ENCODE results near the gene RUVBL1.
A peak's percentile ranks its signal among the peaks of the same experiment; 100 is the strongest.

RUVBL1 gene

GRCh38 chr3:128068156-128068620 lies 55.4 kb downstream of the RUVBL1 start:
- DNase-seq (ENCODE audit: low spot score) = no peak

DNA sequence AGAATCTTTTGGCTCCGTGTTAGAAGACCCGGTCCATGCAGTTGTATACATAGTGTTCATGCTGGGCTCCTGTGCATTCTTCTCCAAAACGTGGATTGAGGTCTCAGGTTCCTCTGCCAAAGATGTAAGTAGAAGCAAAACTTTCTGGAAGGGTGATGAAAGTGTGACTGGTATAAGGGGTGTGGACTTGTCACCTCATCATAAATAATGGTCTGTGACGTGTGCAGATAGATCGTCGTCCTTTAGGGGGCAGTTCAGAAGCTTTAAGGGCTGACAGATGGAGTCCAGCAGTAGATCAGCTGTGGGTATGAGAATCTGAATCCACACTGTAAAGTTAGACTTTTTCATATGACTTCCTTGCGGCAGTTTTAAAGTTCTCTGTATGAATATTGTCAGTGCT lies 56.1 kb downstream of the RUVBL1 start:
- DNase-seq (ENCODE audit: low spot score) = no peak

- DNase-seq (ENCODE audit: low spot score) = no peak
Measured at GRCh38 chr3:128066676-128067075, 56.9 kb downstream of the RUVBL1 start.

DNA sequence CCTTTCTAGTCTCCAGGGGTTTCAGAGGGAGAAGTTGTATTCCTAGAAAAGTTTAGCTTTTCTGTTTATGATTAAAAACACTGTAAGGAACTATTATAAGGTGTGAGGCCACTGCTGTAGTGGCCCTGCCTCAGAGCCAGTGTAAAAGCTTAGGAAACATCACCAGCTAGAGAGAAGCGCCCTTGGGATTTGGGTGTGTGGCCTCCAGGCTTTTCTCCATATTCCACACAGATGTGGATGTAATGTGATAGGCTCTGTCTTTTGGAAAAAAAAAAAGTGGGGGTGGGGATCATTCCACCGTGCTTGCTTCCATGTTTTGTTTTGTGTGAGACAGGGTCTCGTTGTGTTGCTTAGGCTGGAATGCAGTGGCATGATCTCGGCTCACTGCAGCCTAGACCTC lies 57.5 kb downstream of the RUVBL1 start:
- no peak for DNase-seq (ENCODE audit: low spot score)

DNA sequence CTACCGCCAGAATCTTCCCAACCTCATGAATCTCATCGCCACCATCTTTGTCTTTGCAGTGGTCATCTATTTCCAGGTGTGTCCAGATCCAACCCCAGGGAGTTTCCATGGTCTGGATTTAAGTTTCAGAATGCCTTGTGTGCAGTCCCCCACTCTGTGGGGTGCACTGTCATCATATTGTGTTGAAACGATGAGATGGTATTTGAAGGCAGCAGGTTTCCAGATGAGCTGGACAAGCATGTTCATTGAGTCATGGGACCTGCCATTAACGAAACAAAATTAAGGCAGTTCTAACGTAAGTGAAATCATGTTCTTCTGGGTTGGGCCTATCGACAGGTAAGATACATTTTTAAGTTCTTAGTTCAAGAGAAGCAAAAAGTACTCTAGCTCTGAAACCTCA lies 58.6 kb downstream of the RUVBL1 start:
- no peak for DNase-seq (ENCODE audit: low spot score)

DNA sequence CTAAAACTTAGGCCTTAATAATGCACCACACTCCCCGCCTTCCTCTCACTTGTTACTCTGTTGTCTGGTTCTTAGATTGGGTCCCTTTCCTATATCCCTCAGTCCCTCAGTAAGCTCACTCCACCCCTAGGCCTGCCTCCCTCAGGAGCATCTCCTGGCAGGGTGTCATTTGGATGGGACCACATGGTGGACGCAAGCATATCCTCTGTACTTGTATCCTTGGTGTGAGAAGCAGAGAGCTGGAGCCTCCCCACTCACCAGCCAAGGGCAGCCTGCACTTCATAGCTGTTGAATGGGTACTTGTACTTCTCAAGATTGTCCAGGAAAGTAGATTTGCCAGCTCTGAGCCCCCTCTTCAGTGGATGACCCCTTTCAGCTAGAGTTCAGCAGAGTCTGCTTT lies 59.7 kb downstream of the RUVBL1 start:
- no peak for DNase-seq (ENCODE audit: low spot score)

GRCh38 chr3:128062033-128062745 lies 61.4 kb downstream of the RUVBL1 start:
- peak; percentile 49 for DNase-seq (ENCODE audit: low spot score)

- no peak for DNase-seq (ENCODE audit: low spot score)
Measured at GRCh38 chr3:128060473-128061381, 62.9 kb downstream of the RUVBL1 start.

DNA sequence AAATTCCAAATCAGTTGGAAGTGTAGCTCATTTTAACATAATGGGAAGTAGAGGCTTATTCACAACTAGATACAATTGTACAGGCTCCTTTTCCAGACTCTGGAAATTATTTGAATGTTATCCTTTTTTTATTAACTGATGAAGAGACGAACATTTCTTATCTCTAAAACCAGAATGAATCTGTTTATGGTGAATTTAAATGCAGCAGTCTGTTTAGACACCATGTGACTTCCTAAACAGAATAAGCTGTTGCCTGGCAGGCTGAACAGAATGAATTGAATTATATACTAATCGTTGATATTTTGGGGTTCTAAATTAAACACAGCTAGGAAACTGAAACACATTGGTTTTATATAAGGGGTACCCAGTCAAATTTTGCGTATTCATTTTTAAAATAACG lies 67.4 kb downstream of the RUVBL1 start:
- no peak for DNase-seq (ENCODE audit: low spot score)

GRCh38 chr3:128054367-128054766 lies 69.2 kb downstream of the RUVBL1 start:
- DNase-seq (ENCODE audit: low spot score) = no peak

- DNase-seq (ENCODE audit: low spot score) = no peak
Measured at GRCh38 chr3:128053614-128054013, 70.0 kb downstream of the RUVBL1 start.

DNA sequence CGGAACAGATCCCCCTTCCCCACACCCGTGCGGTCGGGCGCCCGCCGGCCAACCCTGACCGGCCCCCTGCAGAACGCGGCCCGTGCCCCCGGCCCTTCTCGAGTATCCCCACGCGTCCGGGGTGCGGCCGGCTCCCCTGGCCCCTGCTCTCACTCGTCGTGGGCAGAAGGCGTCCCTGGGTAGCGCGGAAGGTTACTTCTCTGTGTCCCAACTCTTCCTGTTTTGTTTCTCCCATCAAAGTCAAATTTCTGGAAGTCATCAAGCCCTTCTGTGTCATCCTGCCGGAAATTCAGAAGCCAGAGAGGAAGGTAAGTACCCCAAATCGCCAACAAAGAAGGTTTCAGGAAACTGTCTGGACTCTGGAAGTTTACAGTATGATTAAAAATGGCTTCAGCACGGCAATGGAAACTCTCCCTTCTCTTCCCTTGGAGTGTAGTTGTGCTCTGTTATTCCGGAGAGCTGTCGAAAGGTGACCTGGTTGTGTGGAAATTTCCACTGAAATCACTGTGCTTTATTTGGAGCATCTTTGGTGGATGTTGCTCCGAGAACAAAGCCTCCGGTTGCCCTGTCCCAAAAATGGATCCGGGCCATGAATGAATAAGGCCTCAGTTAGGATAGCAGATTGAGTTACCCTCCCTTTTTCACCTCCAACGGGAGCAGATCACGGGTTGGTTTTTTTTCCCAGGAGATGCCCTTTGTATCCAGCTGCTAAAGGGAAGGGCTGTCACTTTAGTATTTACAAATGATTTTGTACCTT lies 70.8 kb downstream of the RUVBL1 start:
- peak; percentile 32 for DNase-seq (ENCODE audit: low spot score)

DNA sequence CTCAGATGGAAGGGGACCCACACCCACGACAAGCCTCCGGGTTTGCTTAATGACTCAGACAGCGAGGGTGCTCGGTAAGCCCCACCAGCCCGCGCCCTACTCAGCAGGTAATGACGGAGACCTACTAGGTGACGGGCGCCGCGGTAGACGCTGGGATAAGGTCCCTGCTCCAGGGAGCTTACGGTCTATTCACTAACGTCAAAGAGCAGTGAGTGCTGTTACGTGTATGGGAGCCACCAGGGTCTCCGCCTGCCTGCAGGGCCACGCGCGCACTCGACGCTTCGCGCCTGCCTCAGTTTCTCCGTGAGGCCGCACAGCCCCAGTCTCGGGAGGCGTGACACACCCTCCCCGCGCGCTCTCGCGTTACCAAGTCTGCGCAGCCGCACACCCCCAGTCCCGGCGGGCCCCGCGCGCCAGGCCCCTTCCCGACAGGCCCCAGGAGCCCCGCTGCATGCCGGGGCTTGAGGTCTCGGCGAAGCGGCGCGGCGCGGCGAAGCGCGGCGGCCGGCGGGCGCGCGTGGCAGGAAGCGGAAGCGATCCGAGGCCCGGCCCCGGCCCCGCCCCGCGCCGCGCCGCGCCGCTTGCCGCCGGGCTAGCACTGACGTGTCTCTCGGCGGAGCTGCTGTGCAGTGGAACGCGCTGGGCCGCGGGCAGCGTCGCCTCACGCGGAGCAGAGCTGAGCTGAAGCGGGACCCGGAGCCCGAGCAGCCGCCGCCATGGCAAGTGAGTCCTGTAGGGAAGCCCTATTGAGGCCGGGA lies 71.6 kb downstream of the RUVBL1 start, which contains the start of gene SEC61A1:
Gene SEC61A1, plus strand, starts transcription at position 601 of the 758 bp plus-strand sequence. Its CDS starts 116 bp downstream, at position 717.
- DNase-seq (ENCODE audit: low spot score) = peak; percentile 89

DNA sequence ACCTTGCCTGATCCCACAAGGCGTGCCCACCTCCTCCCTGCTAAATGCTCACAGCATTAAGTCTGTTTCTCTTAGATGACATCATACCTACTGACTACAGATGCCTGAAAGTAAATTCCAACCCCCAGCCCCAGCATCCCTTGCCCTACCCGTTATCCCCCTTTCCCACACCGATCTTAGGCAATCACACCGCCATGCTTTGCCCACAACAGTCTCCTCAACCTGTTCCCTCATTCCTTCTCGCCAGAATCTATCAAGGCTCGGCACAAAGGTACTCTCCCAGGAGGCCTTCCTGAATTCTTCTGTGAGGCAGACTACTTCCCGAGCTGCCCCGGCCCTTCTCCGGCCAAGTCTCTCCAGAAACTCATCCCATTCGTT lies 72.2 kb downstream of the RUVBL1 start:
- peak; percentile 28 for DNase-seq (ENCODE audit: low spot score)

DNA sequence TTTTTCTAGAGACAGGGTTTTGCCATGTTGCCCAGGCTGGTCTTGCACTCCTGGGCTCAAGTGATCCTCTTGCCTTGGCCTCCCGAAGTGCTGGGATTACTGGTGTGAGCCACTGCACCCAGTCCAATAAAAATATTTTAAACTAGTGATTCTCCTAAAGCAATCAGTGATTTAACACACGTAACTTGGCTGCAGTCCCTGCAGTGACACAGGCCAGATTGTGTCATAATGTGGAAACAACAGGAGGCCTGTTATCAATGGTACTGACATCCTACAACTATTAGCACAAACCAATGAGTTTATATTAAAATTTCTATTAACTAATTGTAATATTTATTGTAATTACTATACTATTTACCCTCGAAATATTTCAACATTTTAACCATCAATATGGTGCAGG lies 73.0 kb downstream of the RUVBL1 start:
- peak; percentile 66 for DNase-seq (ENCODE audit: low spot score)

GRCh38 chr3:128041344-128041743 lies 82.3 kb downstream of the RUVBL1 start:
- DNase-seq (ENCODE audit: low spot score) = no peak

DNA sequence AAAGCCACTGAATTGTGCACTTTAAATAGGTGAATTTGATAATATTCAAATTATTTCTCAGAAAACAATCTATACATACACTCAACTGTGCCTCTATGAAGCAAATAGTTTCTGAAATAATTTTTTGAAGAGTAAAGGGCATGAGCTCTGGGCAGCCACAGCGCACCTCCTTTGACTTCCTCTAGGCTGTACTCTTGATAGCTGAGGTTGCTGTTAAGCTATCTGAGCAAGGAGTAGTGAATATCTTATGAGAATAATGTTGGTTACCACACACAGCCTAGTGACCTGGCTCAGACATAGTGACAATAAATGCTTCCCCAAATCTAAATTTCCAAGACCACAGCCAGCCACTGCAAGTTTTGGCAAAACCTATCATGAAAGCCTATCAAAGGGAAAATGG lies 83.0 kb downstream of the RUVBL1 start:
- DNase-seq (ENCODE audit: low spot score) = no peak

DNA sequence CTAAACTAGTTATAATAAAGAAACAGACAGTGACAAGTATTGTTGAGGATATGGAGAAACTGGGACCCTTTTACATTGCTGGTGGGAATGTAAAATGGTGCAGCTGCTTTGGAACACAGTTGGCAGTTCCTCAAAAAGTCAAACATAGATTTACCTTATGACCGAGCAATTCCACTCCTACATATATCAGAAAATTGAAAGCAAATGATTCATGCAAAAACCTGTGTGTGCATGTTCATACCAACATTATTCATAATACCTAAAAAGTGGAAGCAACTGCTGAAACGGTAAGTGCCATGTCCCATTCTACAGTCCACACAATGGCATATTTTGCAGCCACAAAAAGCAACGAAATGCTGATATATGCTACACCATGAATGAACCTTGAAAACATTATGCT lies 83.6 kb downstream of the RUVBL1 start:
- no peak for DNase-seq (ENCODE audit: low spot score)

DNA sequence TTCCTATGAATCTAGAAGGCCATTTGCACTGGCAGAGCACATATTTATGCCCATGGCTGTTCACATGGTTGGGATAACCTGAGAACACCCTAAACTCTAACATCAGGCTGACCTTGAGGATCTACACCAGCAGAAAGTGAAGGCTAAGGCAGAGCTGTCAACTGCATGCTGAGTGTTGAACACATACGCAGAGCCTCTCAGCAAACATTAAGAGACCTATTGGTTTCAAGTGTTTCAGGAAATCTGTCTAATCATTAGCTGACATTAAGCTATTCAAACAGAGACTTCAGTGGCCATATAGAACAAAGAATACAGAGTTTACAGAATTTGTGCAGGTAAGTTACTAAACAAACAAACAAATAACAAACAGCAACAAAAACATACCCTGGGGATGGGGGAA lies 87.5 kb downstream of the RUVBL1 start:
- no peak for DNase-seq (ENCODE audit: low spot score)

DNA sequence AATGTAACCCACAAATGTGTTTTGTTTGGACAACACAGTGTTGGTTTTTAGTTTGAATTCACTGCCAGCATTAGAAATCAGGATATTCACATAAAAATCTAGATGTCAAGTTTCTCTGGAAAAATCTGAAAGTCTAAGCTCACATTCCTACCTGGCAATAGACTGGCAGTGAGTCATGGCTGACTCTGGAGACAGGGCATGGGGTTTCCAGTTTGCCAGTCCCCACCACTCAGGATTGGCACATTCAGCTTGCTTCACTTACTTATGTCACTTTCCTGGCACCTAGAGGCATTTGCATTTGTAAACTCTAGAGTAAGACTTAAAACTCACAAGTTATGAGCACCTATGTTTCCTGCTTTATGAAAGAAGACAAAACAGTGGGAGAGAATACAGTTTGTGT lies 90.5 kb downstream of the RUVBL1 start:
- no peak for DNase-seq (ENCODE audit: low spot score)

Measured in pons (tissue), 1 donor.